Measurements from ENCODE around the gene B3GALNT2.

B3GALNT2 gene

DNA sequence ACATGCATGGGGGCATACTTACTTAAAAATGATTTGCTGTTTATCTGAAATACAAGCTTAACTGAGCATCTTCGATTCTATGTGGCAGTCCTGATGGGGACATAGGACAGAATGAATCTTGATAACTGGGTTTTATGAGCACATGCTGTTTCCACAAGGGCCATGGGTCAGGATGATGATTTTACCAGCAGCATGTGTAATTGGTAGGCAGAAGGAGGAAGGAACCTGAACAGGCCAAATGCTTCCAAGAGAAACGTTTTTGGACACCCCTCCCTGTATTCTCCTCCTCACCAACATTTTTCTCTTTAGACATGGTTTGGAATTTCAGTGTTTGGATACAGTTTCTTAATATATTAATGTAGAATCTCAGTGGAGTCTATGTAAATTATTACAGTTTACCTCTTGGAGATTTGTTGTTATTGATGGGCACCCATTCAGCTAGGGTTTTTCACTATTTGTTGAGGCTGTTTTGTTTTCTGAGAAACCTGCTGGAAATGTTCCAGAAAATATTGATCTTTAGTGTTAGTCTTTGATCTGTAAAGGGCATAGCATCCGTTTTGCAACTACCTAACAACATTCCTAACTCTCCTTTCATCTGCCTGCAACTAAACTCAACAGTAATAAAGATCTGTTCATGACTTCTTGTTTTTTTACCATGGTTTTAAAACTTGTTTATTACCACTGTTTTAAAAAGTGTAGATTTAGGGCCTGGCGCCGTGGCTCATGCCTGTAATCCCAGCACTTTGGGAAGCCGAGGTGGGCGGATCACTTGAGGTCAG is 95.0 kb downstream of the B3GALNT2 start:
- DNase-seq: no peak

DNA sequence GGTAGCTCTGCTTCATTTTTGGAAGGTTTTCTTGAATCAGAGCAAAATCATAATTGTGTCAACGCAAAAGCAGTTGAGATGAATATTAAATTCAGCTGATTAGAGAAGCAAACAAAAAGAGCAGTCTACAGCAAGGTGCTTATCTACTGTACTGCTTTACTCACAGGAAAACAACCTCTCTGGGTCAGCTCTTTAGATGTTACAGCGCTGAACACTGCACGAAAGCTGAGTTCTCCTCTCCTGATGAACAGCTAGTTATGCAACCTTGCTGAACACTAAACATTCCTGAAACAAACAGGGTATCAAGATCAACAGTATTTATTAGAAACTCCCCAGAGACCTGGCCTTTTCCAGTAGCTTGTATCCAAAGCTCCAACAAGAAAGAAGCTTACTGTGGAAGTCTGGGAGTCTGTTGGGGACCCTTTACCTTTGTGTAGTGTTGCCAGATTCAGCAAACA is 95.7 kb downstream of the B3GALNT2 start:
- DNase-seq: no peak

DNA sequence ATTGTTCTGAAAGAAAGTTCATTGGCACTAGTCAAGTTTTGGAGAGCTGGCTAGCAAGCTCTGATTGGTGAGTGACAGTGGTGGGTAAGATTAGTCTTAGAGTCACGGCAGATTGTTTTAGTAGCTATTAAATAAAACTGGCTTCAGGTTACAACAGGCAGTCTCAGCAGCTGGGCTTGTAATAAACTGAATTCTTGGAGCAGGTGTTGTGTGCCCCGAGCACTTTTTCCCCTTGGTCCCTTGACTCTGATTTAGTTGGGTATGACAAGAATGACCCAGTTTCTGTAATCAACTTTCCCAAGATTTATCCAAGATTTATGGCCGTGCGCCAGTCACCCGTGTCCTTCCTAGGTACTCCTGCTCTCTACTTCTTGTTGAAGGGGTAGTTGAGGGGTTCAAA is 96.8 kb downstream of the B3GALNT2 start:
- no peak for DNase-seq

DNA sequence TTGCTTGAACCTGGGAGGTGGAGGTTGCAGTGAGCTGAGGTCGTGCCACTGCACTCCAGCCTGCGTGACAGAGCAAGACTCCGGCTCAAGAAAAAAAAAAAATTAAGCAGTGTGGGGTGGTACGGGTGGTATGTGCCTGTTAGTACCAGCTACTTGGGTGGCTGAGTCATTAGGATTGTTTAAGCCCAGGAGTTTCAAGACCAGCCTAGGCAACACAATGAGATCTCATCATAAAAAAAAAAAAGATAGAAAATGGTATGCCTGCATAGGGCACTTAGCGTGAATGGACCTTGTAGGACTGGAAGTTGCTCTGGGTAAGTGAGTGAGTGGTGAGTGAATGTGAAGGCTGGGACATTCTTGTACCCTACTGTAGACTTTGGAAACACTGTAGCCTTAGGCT is 100.1 kb downstream of the B3GALNT2 start:
- DNase-seq: no peak

DNA sequence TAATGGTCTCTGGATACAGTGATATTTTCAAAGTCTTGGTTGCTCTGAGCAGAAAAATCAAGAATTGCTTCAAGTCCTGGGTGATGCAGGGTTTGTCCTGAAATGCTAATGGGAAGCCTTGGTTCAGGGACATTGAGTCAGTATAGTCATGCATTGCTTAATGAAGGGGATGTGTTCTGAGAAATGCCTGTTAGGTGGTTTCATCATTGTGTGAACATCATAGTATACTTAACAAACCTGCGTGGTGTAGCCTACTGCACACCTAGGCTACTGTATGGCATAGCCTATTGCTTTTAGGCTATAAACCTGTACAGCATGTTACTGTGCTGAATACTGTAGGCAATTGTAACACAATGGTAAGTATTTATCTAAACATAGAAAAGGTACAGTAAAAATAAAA is 100.7 kb downstream of the B3GALNT2 start:
- no peak for DNase-seq

DNA sequence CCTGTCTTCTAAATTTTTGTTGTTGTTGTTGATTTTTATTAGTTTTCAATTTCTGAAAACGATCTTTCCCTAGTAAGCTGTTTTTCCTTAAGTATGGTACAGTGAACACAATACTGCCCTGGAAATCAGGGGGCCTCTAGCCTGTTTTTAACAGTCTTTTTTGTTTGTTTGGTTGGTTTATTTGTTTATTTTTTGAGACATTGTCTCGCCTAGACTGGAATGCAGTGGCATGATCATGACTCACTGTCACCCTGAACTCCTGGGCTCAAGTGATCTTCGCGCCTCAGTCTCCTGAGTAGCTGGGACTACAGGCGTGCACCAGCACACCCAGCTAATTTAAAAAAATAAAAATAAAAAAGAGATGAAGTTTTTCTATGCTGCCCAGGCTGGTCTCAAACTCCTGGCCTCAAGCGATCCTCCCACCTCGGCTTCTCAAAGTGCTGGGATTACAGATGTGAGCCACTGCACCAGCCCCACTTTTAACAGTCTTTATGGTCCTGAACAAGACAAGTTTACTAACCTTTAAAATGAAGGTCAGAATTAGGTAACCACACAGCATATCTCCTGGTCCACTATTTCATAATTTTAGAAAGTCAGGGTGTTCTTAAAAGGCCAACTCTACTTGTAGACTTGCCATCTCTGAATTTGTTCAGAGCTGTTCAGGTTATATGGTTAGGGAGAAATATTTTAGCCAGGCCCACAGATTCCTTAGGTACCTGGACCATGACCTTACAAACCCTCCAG is 101.6 kb downstream of the B3GALNT2 start:
- no peak for DNase-seq

DNA sequence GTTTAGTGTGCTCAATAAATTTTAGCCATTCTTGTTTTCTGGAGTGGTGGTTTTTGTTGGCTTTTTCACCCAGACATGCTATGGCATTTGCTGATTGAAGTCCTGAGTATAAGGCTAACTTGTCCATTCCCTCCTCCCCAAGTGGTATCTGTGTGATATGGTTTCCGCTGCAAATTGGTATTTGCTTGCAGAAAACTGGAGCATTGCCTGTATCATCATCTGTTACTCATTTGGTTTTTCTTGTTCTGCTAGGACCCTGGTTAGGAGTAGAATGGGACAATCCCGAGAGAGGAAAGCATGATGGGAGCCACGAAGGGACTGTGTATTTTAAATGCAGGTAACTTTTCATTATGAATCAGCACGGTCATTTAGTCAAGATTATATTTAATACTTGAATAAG is 103.0 kb downstream of the B3GALNT2 start:
- no peak for DNase-seq
